GM23338 (cell line): ENCODE results near the gene TMEM117. TPM values are rescaled to one million over a fixed set of nuclear protein-coding genes. Genes with fewer than 3 reads are reported as not detected.

Source experiments
- ATAC-seq: fragments of 200-7000 bp; cut with Tn5 transposase; 3 replicates; pipeline ENCODE4 v1.9.1; 2020
- DNase-seq: peaks from one replicate; pipeline ENCODE4 v3.0.0-alpha.2; 2015; ENCODE audit warnings: low spot score
- H2AFZ ChIP-seq: fragments of 200-600 bp; sonication (generic); 2 replicates; pipeline ENCODE4 v1.8.0; 2016; ENCODE audit warnings: antibody characterized with exemption, mild to moderate bottlenecking, moderate library complexity
- H3F3A ChIP-seq: fragments of 200-600 bp; sonication (generic); replicated peaks from 2 replicates; pipeline ENCODE4 v1.8.0; 2017; ENCODE audit warnings: antibody characterized with exemption, mixed run types, low read depth
- H3K27ac ChIP-seq: fragments of 200-600 bp; sonication (generic); 2 replicates; pipeline ENCODE4 v1.6.1; 2016; ENCODE audit warnings: low read depth
- H3K27me3 ChIP-seq: fragments of 200-600 bp; sonication (generic); 2 replicates; pipeline ENCODE4 v1.8.0; 2016; ENCODE audit warnings: mild to moderate bottlenecking, mixed run types, moderate library complexity; ENCODE audit not compliant: insufficient read depth
- H3K36me3 ChIP-seq: fragments of 200-600 bp; sonication (generic); 2 replicates; pipeline ENCODE4 v1.8.0; 2016; ENCODE audit warnings: mild to moderate bottlenecking; ENCODE audit not compliant: insufficient read depth
- H3K4me1 ChIP-seq: fragments of 200-600 bp; sonication (generic); 2 replicates; pipeline ENCODE4 v1.8.0; 2016; ENCODE audit warnings: mild to moderate bottlenecking, moderate library complexity; ENCODE audit not compliant: insufficient read depth
- H3K4me2 ChIP-seq: fragments of 200-600 bp; sonication (generic); 2 replicates; pipeline ENCODE4 v1.7.1; 2017; ENCODE audit warnings: mixed run types
- H3K4me3 ChIP-seq: fragments of 200-600 bp; sonication (generic); 2 replicates; pipeline ENCODE4 v1.6.1; 2016; ENCODE audit warnings: mixed run types
- H3K79me2 ChIP-seq: fragments of 200-600 bp; sonication (generic); replicated peaks from 2 replicates; pipeline ENCODE4 v1.8.0; 2017; ENCODE audit warnings: mild to moderate bottlenecking; ENCODE audit not compliant: insufficient read depth
- H3K9me2 ChIP-seq: fragments of 200-600 bp; sonication (generic); 2 replicates; pipeline ENCODE4 v1.8.0; 2017; ENCODE audit not compliant: insufficient read depth
- H4K20me1 ChIP-seq: fragments of 200-600 bp; sonication (generic); replicated peaks from 2 replicates; pipeline ENCODE4 v1.8.0; 2017; ENCODE audit warnings: mild to moderate bottlenecking; ENCODE audit not compliant: insufficient read depth
- H3K27ac Mint-ChIP-seq: 2 replicates; pipeline ENCODE4 v1.8.0; 2020; ENCODE audit warnings: inconsistent platforms, mild to moderate bottlenecking, moderate library complexity, mixed read lengths
- H3K27me3 Mint-ChIP-seq: 3 replicates; pipeline ENCODE4 v1.8.0; 2022; ENCODE audit warnings: low read depth, mild to moderate bottlenecking, moderate library complexity, mixed read lengths, inconsistent platforms; ENCODE audit not compliant: insufficient read depth, poor library complexity
- H3K36me3 Mint-ChIP-seq: 3 replicates; pipeline ENCODE4 v1.8.0; 2021; ENCODE audit warnings: low read depth, mild to moderate bottlenecking, inconsistent platforms, moderate library complexity, mixed read lengths
- H3K4me1 Mint-ChIP-seq: 3 replicates; pipeline ENCODE4 v1.8.0; 2020; ENCODE audit warnings: mild to moderate bottlenecking, inconsistent platforms, mixed read lengths
- H3K4me3 Mint-ChIP-seq: 3 replicates; pipeline ENCODE4 v1.8.0; 2021; ENCODE audit warnings: moderate library complexity, mild to moderate bottlenecking, inconsistent platforms, mixed read lengths
- H3K9me3 Mint-ChIP-seq: 3 replicates; pipeline ENCODE4 v1.8.0; 2020; ENCODE audit warnings: moderate library complexity, mild to moderate bottlenecking, inconsistent platforms, mixed read lengths
- CREB1 ChIP-seq: fragments of 250-450 bp; sonication (Bioruptor Pico); IDR thresholded peaks from 2 replicates; pipeline ENCODE4 v1.5.0; 2020; ENCODE audit warnings: low read depth, mild to moderate bottlenecking, moderate library complexity
- EZH2 ChIP-seq: fragments of 200-600 bp; sonication (generic); IDR thresholded peaks from one replicate; pipeline ENCODE4 v1.8.0; 2017; ENCODE audit warnings: antibody characterized with exemption, mild to moderate bottlenecking, low read depth; ENCODE audit not compliant: unreplicated experiment
- EZH2phosphoT487 ChIP-seq: fragments of 200-600 bp; sonication (generic); IDR thresholded peaks from one replicate; pipeline ENCODE4 v1.8.1; 2018; ENCODE audit warnings: antibody characterized with exemption; ENCODE audit not compliant: unreplicated experiment
- JUNB ChIP-seq: IDR thresholded peaks from one replicate; pipeline ENCODE4 v1.6.1; 2016; ENCODE audit warnings: antibody characterized with exemption; ENCODE audit not compliant: unreplicated experiment
- NANOG ChIP-seq: IDR thresholded peaks from 2 replicates; pipeline ENCODE4 v1.6.1; 2016; ENCODE audit warnings: antibody characterized with exemption, borderline replicate concordance
- POLR2AphosphoS5 ChIP-seq: IDR thresholded peaks from 2 replicates; pipeline ENCODE4 v1.6.1; 2016; ENCODE audit warnings: antibody characterized with exemption, low read depth
- STAT1 ChIP-seq: IDR thresholded peaks from one replicate; pipeline ENCODE4 v1.6.1; 2016; ENCODE audit warnings: antibody characterized with exemption; ENCODE audit not compliant: unreplicated experiment
- ZNF114 ChIP-seq: fragments of 250-450 bp; sonication (Bioruptor Pico); IDR thresholded peaks from 2 replicates; pipeline ENCODE4 v1.5.0; 2020; ENCODE audit warnings: mild to moderate bottlenecking, moderate library complexity
- ZNF331 ChIP-seq: fragments of 250-450 bp; sonication (Bioruptor Pico); IDR thresholded peaks from 2 replicates; pipeline ENCODE4 v1.5.0; 2020; ENCODE audit warnings: low read depth, mild to moderate bottlenecking, moderate library complexity
- polyA plus RNA-seq: library from polyadenylated mRNA; unstranded; fragments of >200 nt; fragmentation: Nextera tagmentation; extraction: Ambion mirVana; gene quantifications from 2 replicates; pipeline ENCODE4 v1.2.1, GENCODE V29; 2016
- total RNA-seq: library from RNA; depleted of rRNA; stranded (reverse); fragments of >200 nt; shearing (Covaris generic); gene quantifications from 2 replicates; pipeline ENCODE4 v1.2.3, GENCODE V29; 2014
- TF ChIP-seq, protein P1 (sequence below): IDR thresholded peaks from 2 replicates; pipeline ENCODE4 v1.6.1; 2016; ENCODE audit warnings: antibody characterized with exemption
- TF ChIP-seq, protein P2 (sequence below), 2 experiments: fragments of 200-600 bp in 1 of 2; sonication (generic) in 1 of 2; conservative IDR thresholded peaks; 2 replicates each; pipeline versions ENCODE4 v1.5.1 to v1.6.1; 2016 to 2017; ENCODE audit warnings: antibody characterized with exemption in 2 of 2, low read depth in 2 of 2, mild to moderate bottlenecking in 2 of 2, moderate library complexity in 1 of 2
- TF ChIP-seq, protein P3 (sequence below): IDR thresholded peaks from one replicate; pipeline ENCODE4 v1.6.1; 2018; ENCODE audit warnings: antibody characterized with exemption; ENCODE audit not compliant: unreplicated experiment
- TF ChIP-seq, protein P4 (sequence below): fragments of 250-450 bp; sonication (Bioruptor Pico); IDR thresholded peaks from 2 replicates; pipeline ENCODE4 v1.5.0; 2020; ENCODE audit warnings: mild to moderate bottlenecking, moderate library complexity

Gene TMEM117
- total and polyA plus RNA-seq, 2 experiments from 2014 or later, result 0.94 to 1.6 TPM

DNA sequence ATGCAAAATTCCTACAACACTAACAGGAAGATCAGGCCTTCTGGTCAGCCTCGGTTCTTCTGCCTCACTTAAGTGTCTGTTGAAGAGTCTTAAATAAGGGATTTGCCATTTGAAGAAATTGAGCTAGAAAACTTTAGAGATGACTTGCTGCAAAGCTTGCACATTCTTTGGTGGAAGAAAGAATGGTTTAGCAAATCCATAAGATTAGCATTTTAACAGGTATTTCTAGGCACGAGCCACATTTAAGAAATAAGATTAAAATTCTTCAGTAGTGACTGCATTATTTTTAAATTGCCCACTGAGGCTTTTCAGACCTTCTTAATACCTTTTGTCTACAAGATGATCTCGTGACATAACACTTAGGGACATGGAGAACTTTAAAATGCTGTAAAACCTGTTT is 327.1 kb downstream of the TMEM117 start (continued):
- TF ChIP-seq ZNF114 (CRISPR knock-in tag), result no peak

DNA sequence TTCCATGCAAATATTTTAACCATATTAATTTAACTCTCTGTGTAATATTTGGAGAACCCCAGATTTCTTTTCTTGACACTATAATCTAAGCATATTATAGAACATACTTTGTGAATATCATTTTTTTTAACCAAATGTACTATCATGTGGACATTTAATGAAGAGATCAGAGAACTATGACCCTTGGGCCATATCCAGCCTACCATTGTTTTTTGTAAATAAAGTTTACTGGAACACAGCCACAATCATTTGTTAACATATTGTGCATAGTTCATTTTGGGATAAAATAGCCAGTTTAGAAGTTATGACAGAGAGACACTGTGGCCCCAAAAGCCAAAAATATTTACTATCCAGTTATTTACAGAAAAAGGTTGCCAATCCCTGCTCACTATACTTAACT is 338.2 kb downstream of the TMEM117 start:
- Histone ChIP-seq H3K36me3 (no peaks in the 10 kb centered on the region), H3K79me2 (no peaks in the 10 kb centered on the region), H3K4me3 (no peak overlapping the region), H3K9me2 (peaks cover 5% of the 10 kb centered on the region; the same call in 1 of the 2 replicates), H3K27ac (no peak overlapping the region), H4K20me1 (no peaks in the 10 kb centered on the region), H3K27me3 (no peaks in the 10 kb centered on the region), H3K4me2 (no peak overlapping the region), H2AFZ (no peak overlapping the region), H3F3A (no peaks in the 10 kb centered on the region), H3K4me1 (no peaks in the 10 kb centered on the region)
- Mint-ChIP-seq H3K4me3 (no peak overlapping the region), H3K9me3 (no peaks in the 10 kb centered on the region), H3K27me3 (no peaks in the 10 kb centered on the region), H3K27ac (no peak overlapping the region), H3K36me3 (no peaks in the 10 kb centered on the region), H3K4me1 (no peaks in the 10 kb centered on the region)
- ATAC-seq (no peak), DNase-seq (no peak)
- TF ChIP-seq CREB1 (CRISPR knock-in tag) (no peak), EZH2 (no peak), POLR2AphosphoS5 (no peak), STAT1 (no peak), ZNF114 (CRISPR knock-in tag) (no peak), EZH2phosphoT487 (no peak), ZNF331 (CRISPR knock-in tag) (no peak), JUNB (no peak), NANOG (no peak)
- TF ChIP-seq, protein P1, sequence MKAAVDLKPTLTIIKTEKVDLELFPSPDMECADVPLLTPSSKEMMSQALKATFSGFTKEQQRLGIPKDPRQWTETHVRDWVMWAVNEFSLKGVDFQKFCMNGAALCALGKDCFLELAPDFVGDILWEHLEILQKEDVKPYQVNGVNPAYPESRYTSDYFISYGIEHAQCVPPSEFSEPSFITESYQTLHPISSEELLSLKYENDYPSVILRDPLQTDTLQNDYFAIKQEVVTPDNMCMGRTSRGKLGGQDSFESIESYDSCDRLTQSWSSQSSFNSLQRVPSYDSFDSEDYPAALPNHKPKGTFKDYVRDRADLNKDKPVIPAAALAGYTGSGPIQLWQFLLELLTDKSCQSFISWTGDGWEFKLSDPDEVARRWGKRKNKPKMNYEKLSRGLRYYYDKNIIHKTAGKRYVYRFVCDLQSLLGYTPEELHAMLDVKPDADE, result no peak
- TF ChIP-seq, protein P2, sequence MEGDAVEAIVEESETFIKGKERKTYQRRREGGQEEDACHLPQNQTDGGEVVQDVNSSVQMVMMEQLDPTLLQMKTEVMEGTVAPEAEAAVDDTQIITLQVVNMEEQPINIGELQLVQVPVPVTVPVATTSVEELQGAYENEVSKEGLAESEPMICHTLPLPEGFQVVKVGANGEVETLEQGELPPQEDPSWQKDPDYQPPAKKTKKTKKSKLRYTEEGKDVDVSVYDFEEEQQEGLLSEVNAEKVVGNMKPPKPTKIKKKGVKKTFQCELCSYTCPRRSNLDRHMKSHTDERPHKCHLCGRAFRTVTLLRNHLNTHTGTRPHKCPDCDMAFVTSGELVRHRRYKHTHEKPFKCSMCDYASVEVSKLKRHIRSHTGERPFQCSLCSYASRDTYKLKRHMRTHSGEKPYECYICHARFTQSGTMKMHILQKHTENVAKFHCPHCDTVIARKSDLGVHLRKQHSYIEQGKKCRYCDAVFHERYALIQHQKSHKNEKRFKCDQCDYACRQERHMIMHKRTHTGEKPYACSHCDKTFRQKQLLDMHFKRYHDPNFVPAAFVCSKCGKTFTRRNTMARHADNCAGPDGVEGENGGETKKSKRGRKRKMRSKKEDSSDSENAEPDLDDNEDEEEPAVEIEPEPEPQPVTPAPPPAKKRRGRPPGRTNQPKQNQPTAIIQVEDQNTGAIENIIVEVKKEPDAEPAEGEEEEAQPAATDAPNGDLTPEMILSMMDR (conservative IDR thresholded peaks at IDR 0.05; ENCODE audit: low read depth in 2 of 2), result no peak
- TF ChIP-seq, protein P3, sequence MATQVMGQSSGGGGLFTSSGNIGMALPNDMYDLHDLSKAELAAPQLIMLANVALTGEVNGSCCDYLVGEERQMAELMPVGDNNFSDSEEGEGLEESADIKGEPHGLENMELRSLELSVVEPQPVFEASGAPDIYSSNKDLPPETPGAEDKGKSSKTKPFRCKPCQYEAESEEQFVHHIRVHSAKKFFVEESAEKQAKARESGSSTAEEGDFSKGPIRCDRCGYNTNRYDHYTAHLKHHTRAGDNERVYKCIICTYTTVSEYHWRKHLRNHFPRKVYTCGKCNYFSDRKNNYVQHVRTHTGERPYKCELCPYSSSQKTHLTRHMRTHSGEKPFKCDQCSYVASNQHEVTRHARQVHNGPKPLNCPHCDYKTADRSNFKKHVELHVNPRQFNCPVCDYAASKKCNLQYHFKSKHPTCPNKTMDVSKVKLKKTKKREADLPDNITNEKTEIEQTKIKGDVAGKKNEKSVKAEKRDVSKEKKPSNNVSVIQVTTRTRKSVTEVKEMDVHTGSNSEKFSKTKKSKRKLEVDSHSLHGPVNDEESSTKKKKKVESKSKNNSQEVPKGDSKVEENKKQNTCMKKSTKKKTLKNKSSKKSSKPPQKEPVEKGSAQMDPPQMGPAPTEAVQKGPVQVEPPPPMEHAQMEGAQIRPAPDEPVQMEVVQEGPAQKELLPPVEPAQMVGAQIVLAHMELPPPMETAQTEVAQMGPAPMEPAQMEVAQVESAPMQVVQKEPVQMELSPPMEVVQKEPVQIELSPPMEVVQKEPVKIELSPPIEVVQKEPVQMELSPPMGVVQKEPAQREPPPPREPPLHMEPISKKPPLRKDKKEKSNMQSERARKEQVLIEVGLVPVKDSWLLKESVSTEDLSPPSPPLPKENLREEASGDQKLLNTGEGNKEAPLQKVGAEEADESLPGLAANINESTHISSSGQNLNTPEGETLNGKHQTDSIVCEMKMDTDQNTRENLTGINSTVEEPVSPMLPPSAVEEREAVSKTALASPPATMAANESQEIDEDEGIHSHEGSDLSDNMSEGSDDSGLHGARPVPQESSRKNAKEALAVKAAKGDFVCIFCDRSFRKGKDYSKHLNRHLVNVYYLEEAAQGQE, result no peak
- TF ChIP-seq, protein P4, sequence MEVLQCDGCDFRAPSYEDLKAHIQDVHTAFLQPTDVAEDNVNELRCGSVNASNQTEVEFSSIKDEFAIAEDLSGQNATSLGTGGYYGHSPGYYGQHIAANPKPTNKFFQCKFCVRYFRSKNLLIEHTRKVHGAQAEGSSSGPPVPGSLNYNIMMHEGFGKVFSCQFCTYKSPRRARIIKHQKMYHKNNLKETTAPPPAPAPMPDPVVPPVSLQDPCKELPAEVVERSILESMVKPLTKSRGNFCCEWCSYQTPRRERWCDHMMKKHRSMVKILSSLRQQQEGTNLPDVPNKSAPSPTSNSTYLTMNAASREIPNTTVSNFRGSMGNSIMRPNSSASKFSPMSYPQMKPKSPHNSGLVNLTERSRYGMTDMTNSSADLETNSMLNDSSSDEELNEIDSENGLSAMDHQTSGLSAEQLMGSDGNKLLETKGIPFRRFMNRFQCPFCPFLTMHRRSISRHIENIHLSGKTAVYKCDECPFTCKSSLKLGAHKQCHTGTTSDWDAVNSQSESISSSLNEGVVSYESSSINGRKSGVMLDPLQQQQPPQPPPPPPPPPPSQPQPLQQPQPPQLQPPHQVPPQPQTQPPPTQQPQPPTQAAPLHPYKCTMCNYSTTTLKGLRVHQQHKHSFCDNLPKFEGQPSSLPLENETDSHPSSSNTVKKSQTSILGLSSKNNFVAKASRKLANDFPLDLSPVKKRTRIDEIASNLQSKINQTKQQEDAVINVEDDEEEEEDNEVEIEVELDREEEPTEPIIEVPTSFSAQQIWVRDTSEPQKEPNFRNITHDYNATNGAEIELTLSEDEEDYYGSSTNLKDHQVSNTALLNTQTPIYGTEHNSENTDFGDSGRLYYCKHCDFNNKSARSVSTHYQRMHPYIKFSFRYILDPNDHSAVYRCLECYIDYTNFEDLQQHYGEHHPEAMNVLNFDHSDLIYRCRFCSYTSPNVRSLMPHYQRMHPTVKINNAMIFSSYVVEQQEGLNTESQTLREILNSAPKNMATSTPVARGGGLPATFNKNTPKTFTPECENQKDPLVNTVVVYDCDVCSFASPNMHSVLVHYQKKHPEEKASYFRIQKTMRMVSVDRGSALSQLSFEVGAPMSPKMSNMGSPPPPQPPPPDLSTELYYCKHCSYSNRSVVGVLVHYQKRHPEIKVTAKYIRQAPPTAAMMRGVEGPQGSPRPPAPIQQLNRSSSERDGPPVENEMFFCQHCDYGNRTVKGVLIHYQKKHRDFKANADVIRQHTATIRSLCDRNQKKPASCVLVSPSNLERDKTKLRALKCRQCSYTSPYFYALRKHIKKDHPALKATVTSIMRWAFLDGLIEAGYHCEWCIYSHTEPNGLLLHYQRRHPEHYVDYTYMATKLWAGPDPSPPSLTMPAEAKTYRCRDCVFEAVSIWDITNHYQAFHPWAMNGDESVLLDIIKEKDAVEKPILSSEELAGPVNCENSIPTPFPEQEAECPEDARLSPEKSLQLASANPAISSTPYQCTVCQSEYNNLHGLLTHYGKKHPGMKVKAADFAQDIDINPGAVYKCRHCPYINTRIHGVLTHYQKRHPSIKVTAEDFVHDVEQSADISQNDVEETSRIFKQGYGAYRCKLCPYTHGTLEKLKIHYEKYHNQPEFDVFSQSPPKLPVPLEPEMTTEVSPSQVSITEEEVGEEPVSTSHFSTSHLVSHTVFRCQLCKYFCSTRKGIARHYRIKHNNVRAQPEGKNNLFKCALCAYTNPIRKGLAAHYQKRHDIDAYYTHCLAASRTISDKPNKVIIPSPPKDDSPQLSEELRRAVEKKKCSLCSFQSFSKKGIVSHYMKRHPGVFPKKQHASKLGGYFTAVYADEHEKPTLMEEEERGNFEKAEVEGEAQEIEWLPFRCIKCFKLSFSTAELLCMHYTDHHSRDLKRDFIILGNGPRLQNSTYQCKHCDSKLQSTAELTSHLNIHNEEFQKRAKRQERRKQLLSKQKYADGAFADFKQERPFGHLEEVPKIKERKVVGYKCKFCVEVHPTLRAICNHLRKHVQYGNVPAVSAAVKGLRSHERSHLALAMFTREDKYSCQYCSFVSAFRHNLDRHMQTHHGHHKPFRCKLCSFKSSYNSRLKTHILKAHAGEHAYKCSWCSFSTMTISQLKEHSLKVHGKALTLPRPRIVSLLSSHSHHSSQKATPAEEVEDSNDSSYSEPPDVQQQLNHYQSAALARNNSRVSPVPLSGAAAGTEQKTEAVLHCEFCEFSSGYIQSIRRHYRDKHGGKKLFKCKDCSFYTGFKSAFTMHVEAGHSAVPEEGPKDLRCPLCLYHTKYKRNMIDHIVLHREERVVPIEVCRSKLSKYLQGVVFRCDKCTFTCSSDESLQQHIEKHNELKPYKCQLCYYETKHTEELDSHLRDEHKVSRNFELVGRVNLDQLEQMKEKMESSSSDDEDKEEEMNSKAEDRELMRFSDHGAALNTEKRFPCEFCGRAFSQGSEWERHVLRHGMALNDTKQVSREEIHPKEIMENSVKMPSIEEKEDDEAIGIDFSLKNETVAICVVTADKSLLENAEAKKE (CRISPR knock-in tag), result no peak
